Stimulated activated CD8-positive, alpha-beta memory T cell treated with anti-CD3 and anti-CD28 coated beads, Interleukin-15, amount 100 ng/mL, for 24 hours (primary cell): Measurements from ENCODE around the gene WDR3.
"Not testable (repeated sequence)": the region's sequence is repeated elsewhere in the genome, so short reads cannot be mapped to it uniquely, and the experiment has no call there.

Source experiments
- DNase-seq: peaks from one replicate; pipeline ENCODE4 v3.0.0-alpha.2; 2020; ENCODE audit warnings: low read depth

The WDR3 gene

DNA sequence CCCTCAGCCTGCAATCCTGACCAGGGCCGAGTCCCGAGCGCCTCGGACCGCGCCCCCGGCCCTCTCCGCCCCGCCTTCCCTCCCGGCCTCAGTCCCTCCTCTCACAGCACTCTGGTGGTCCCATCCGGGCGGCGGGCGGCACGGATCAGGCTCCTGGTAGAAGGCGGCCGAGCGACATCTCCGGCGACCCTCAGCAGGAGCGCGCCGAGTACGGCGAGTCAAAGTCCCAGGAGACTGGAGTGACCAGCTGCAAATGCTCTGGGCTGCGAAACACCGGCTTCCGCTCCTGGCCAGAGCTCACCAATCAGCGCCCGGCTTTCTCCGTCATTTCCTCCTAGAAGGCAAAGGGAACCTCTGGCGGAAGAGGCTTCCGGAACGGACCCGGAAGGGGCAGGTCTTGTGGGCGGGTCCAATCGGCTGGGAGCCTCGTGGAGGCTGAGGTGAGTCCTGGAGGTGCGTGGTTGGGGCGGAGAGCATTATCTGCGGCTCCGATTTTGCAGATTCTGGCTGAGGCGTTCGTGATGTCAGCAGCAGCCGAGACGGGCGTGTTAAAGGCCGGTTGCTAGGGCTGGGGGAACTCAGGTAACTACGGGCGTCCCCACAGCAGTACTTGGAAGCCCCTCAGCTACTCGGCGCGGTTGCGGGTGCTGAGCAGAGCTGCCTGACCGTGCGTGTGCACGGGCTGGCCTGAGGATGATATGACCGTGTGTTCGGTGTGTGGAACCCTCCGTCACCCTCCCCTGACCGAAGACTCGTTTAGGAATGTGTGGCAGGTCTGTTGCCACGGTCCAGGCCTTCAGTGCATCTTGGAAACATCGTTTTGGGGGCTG is at the start of gene WDR3, which contains the start of gene GDAP2:
WDR3 (plus strand) TSS at position 397 of the 830 bp plus-strand sequence. CDS start 3,581 bp downstream, outside the sequence.
GDAP2 (minus strand) TSS at position 279 of the 830 bp plus-strand sequence. CDS start 9,264 bp downstream, outside the sequence.
- peak; percentile 85 for DNase-seq

DNA sequence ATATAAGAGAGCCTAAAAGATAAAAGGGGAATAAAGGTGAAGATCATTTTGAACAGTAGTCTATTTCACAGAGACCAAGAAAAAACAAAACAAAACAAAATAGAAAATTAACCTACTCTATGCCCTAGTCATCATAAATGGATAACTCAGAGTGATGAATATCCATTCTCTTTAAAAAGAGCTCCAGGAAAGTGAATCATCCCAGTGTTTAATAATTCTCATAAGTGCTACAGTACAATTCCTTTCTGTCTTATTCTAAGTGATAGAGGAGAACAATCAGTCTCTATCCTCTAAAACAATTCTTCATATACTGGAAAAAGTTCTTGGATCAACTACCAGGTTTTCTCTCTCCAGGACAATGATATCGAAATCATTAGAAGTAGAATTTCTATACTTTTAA is 45.9 kb upstream of the WDR3 start:
- no peak for DNase-seq

DNA sequence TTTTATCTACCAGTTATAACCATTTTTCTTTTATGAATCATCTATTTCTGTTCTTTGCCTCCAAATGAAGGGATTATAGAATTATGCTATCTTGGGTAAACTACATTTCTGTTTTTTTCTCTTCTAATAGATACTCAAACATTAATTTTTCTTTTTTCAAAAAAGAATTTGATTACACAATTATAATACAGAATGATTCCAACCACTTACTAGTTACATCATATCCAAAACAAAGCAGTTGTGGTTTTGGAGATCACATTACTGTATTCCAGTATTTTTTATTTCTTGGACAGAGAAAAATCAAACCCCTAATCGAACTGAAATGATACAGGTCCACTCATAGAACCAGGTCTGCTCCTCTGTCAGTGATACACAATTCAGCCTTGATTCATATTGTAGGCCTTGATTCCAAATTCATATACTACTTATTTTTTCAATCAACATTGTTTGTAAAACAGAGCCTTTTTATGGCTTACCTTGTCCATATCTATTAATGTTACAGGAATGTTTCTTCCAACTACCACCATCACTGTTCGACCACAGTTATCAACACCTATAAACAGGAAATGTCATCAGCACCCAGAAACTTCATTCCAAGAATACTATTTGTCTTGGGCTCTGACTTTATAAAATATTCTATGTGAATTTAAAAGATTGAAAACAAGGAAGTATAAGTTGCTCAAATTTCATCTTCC is 43.3 kb upstream of the WDR3 start:
- DNase-seq = no peak

DNA sequence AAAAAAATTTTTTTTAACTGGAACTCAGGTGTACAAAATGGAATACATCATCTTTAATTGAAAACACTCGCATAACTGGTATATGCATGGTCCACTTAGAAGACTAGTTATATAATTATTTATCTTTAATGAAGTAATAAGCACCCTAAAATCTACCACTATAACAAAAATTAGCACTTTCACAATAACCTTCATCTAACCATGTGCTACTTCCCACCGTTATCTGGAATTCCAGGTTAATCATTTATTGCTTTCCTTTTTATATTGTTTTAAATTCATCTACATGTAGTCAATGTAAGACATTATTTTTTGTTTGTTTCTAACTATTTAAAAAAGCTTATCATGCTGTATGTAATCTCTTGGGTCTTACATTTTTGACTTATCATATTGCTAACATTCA is 39.1 kb upstream of the WDR3 start:
- DNase-seq = no peak

DNA sequence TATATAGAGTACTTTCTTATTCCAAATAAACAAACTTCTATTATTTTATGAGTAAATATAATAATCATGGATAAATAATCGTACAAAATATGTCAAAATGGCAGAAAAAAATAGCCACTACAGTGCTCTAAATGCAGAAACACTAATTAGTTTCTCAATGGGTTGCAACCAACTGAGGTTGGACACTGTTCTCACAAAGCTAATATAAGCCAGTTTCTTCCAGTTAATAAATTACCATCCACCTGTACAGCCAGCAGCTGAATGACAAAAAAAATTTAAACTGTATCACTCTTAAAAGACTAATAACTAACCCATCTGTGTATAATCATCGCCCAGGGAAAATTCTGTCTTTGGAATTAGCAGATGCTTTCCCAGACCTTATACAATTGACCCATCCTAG is 37.0 kb upstream of the WDR3 start:
- no peak for DNase-seq

DNA sequence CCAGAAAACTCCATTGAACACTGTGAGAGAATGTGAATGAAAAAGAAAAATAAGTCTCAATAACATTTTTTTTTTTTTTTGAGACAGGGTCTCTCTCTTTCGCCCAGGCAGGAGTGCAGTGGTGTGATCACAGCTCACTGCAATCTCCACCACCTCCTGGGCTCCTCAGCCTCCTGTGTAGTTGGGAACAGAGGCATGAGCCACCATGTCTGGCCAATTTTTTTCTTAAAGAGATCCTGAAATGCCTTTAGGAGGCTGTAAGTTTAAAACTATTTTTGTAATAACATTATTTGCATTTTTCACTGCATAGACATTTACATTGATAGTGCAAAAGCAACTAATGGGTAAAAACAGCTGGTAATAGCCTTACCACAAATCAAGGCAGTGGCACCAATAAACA is 35.5 kb upstream of the WDR3 start:
- no peak for DNase-seq

DNA sequence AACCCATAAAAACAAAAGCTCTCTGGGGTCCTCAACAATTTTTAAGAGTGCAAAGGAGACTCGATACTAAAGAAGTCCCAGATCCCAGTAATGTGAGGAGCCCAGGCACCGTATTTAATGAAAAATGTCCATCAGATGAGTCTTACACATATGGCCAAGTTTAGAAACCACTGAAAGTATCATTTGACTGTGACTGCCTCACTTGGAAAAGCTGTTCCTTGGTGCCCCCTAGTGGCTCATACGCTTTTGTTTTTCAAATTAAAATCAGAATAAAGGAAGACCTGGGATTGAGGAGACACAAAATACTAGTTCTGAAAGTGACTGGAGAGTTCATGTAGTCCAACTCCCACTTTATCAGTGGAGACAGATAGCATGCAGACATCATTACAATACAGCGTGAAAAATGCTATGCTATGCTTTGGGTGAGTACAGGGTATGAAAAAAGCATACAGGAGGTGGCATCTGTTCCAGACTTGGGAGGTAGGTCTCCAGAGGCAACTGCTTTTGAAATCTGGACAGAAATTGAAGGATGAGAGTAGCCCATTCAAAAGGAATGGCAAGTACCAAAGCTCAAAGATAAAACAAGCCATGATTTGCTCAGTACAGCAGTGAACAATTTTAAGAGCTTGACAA is 33.9 kb upstream of the WDR3 start:
- peak; percentile 9 for DNase-seq

DNA sequence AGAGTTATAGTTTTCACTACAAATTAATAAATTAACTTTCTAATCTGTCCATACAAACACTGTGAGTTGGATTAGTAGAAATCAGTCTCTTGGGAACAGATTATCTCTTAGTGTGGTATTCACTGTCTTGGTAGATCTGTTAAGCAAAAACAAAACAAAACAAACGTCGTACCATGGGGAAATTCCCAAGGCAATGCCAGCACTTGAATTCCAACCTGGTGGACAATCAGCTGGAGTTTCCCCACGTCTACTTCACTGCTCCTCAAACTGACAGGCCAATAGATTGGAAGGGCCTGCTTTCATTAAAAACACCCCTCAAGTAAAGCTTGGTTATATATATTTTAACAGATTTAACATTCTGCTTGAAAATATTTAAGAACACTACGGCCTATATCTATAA is 32.0 kb upstream of the WDR3 start:
- DNase-seq = no peak

DNA sequence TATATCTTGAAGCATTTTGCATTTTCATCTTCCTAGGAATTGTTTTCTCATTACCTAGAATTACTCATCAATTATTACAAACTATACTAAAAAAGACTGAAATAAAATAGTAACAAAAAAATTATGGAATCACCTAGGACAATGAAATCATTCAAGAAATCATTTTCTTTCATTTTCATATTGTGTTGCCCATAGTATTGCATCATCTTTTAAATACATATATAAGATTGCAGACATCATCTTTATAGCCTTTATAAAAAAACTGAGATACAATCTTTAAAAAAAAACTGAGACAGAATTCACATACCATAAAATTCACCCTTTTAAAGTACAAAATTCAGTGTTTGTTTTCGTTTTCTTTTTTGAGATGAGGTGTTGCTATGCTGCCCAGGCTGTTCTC is 29.7 kb upstream of the WDR3 start:
- no peak for DNase-seq

DNA sequence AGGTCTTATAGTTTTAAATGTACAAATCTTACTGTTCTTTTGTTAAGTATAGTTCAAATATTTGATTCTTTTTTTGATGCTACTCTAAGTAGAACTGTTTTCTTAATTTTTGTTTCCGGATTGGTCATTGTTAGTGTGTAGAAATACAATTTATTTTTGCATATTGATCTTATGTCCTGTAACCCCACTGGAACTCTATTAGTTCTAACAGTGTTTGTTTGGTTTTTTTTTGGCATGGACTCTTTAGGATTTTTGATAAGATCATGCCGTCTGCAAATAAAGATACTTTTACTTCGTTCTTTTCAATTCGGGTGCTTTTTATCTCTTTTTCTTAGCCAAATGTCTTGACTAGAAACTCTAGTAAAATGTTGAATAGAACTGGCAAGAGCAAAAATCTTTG is 26.6 kb upstream of the WDR3 start:
- DNase-seq = no peak

DNA sequence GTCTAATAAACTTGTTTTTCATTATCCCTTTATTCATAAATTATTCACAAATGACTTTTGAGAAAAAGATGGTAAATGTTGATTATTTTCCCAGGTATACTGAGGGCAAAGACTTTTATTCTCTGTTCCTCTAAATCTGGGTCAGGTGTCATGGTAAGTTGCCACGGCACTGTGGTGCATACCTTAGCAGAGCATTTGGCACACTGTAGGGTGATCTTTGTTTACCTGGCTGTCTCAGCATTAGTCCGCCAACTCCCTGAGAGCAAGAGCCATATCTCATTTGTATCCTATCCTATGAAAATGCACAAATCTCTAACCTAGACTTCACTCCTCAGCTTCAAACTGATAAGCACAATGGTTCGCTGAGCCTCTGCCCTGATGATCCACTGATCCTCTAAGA is 25.1 kb upstream of the WDR3 start:
- DNase-seq = no peak

DNA sequence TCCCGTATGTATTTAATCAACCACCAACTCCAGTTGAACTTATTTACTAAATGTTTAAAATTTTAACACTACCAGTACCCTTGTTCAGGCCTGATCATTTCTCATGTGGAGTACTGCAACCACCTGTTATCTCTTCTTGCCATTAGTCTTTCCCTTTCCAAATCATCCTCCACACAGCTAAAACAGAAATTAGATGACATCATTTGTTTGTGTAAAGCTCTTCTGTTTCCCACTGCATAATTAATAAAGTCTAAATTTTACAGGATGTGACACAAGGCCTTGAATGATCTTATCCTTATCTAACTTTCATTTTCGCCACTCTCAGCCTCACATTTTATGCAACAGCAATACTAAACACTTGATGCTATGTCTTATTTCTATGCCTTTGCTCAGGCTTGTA is 24.5 kb upstream of the WDR3 start:
- no peak for DNase-seq

DNA sequence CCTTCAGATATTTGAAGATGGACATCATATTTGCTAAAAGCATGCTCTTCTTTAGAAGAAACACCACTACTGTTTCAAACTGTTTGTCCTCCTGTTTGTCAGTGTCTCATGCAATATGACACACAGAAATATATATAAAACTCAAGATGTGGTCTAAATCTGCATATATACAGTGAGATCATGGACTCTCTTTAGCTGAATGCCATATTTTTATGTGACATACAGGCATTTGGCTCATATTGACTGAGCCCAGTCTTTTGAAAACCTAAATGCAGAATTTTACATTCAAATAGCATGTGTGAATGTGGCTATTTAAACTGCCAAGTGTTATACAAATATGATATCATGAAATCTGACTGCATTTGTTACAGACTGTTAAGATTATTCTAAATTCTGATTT is 18.5 kb upstream of the WDR3 start:
- DNase-seq = no peak

DNA sequence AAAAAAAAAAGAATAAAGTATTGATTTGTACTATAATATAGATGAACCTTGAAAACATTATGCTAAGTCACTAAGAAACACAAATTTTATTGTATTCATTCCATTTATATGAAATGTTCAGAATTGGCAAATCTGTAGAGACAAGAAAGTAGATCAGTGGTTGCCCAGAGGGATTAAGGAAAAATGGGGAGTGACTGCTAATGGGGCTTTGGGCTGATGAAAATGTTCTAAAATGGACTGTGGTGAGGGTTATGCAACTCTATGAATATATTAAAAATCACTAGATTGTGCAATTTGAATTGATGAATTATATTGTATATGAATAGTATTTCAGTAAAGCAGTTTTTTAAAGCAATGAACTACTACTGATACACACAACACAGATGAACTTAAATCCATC is 10.2 kb upstream of the WDR3 start:
- DNase-seq = no peak

DNA sequence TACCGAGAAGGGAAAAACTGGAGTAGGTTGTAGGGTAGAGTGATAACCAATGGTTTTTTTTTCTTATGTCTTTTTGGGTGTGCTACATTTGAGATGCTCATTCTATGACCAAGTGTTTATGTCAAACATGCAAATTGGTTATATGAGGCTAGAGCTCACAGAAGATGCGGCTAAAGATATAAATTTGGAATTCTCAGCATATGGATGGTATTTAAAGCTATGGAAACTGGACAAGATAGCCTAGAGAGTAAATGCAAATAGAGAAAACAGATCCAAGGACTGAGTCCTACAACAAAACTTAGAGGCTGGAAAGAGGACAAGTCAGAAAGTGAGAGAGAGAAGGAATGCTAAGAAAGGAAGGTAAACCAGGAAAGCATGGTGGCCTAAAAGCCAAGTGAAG is 7.5 kb upstream of the WDR3 start:
- no peak for DNase-seq

DNA sequence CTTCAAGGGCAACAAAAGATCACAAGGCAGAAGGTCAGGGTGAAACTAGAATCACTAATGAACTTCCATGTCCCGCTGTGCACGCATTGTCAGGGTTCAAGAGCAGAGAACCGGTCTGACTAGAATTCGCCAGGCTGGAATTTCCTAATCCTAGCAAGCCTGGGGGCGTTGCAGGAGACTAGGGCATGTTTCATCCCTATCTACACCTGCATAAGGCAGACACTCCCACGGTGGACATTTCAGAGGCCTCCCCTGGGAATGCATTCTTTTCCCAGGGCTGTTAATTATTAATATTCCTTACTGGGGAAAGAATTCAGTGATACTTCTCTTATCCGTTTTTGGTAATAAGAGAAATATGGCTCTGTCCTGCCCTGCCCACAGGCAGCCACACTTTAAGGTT is 6.8 kb upstream of the WDR3 start:
- not testable (repeated sequence) for DNase-seq

DNA sequence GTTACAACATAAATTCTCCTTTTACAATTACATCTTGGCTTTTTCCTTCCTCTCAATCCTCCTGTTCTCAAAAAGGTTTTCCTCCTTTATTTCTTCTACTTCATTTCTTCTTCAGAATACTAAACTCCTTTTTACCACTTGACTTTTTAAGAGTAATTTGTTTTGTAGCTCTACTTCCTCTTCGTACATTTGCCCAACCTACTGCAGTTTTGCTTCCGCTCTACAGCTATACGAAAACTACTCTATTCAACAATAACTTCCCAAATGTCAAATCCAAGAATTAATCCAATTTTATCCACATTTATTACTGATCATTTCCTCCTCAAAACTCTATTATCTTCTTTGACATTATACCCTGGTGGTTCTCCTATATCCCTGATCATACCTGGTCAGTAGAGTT is 3.6 kb upstream of the WDR3 start:
- DNase-seq = no peak

DNA sequence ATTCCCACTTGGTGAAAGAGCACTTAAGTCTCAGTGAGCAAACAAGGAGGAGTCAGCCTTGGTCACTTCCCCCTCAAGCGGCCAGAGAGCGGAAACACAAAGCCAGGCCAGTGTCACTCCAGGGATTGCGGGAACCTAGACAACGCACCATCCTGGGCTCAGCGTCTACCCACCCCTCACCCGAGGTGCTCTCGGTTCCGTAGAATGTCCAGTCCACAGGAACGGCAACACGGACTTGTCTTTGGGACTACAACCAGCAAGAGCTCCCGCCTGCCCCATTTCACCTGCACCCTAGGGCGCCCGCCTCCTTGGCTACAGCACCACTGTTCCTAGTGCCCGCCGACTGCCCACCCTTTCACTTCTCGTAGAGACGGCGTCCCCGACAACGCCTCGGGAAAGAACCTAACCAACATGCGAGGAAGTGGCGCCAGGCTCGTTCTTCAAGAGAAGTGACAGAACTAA is 627 bp upstream of the WDR3 start:
- no peak for DNase-seq

DNA sequence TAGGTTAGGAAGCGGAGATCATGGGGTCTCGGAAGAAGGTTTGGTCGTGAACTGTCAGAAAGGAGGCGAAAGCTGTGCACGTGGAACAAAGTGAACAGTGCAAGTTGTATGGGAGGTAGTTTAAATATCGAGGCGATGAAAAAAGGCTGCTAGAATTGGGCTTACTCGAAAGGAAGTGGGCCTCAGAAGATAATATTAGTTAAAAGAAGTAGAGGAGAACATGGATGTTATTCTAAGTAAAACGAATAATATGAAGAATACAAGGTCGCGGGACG is 571 bp downstream of the WDR3 start:
- DNase-seq = no peak

DNA sequence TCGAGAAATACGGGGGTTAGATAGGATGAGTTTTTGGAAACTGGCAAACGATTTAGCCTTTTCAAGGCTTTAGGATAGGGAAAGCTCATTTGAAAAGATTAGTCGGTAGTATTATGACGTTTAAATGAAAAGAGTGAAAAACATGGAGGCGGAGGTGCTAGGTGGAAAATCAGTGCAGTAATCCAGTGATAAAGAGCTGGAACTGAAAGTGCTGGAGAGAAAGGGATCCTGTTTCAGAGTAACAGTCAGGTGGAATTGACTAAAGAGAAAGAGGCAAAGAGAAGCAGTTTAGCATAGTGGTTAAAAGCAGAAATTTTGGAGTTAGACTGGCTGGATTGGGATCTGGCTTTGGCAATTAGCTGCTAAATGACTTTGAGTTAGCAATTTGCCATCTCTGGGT is 945 bp downstream of the WDR3 start:
- no peak for DNase-seq

DNA sequence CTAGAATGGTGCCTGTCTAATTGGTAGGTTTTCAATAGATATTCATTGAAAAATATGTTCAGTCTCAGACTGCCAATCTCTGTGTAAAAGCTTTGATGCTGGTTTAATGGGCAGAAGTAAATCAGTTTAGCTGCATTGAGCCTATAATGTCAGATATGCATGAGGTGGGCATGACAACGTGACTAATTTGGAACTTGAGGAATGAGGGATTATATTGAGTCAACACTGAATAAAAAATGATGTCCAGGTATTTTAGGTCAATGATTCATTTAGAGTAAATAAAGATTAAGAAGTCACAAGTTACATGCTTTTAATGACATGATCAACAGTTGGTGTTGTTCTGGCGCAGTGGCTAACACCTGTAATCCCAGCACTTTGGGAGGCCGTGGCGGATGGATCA is 3.0 kb downstream of the WDR3 start:
- DNase-seq = no peak

DNA sequence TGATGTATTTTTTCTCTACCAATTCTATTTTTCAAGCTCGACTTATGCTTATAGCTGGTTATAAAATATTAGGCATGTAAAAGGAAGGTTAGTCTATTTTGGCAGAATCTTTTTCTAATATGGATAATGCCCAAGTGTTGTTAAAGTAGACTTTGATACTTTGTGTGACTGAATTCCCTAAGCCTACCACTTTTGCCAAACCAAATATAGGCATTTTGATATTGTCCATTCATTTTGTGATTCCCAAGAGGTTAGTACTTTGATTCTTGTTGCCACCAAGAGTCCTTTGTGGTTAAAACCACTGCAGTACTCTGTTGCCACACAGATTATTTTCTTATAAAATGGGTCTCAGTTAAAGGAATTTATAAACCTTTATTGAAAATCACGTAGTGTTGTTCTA is 4.2 kb downstream of the WDR3 start:
- no peak for DNase-seq

DNA sequence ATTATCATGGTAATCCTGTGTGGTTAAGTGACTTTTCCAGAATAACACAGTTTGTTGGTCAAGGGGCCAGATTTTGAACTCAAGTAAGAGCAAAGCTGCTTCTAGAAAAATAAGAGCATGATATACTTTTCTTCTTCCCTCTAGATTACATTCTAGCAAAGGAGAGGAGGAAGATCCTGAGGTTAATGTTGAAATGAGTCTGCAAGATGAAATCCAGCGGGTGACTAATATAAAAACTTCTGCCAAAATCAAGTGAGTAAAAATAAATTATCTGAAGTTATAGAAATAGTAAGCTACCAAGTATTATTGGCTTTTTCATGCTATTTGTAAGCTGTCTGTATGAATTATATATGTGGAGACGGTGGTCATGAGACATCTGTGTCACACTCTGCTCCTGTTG is 12.8 kb downstream of the WDR3 start:
- no peak for DNase-seq
